RWPE1 (cell line): Measurements from ENCODE around the gene S100A9.
A peak's percentile ranks its signal among the peaks of the same experiment; 100 is the strongest.

Experiments used
- CTCF ChIA-PET: fragments of 350-600 bp; sonication (Branson Sonifier 250); formaldehyde crosslinking; extraction: SDS; loops from one replicate; lab custom pipeline; 2021; lab: Yijun Ruan, JAX
- POLR2A ChIA-PET: fragments of 400-600 bp; formaldehyde crosslinking; extraction: SDS; loops from one replicate; lab custom pipeline; 2020; ENCODE audit warnings: antibody characterized with exemption; ENCODE audit not compliant: low non-redundant PET; lab: Yijun Ruan, JAX
- DNase-seq: peaks from one replicate; pipeline ENCODE4 v3.0.0; 2012; ENCODE audit warnings: low spot score
- H3K27ac ChIP-seq: fragments of 450-650 bp; 2 replicates; pipeline ENCODE4 v1.5.1; 2017
- TF ChIP-seq, protein P1 (sequence below): fragments of 450-650 bp; conservative IDR thresholded peaks from 2 replicates; pipeline ENCODE4 v1.5.1; 2017; ENCODE audit warnings: low read depth, mild to moderate bottlenecking

The S100A9 gene

DNA sequence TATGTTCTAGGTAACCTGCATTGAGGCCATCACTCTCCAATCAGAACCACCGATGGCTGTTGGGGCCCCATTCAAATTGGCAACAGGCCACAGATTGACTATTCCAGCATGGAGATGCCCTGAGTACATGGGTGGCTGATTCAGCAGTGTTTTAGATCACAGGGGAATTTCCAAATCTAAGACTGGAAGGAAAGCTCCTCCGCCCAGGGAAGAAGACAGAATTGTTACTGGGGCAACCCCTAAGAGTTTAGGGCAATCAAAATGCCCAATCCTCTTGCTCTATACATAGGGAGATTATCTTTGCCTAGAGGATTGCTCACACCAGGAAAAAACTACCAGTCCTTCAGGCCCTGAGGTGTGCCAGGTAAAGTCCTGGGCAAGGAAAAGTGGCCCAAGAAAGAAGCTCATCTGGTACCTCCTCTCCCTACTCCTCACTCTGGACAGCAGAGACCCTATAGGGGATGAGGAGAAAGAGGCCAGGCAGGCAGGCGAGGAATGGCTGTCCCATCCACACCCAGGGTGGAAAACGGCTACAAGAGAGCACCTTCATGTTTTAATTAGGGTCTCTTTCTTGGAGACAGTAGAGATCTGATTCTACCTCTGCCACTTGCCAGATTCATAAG, 27.4 kb downstream of the S100A9 start:
- POLR2A ChIA-PET, result no interaction called here
- DNase-seq, result no peak
- TF ChIP-seq, protein P1, sequence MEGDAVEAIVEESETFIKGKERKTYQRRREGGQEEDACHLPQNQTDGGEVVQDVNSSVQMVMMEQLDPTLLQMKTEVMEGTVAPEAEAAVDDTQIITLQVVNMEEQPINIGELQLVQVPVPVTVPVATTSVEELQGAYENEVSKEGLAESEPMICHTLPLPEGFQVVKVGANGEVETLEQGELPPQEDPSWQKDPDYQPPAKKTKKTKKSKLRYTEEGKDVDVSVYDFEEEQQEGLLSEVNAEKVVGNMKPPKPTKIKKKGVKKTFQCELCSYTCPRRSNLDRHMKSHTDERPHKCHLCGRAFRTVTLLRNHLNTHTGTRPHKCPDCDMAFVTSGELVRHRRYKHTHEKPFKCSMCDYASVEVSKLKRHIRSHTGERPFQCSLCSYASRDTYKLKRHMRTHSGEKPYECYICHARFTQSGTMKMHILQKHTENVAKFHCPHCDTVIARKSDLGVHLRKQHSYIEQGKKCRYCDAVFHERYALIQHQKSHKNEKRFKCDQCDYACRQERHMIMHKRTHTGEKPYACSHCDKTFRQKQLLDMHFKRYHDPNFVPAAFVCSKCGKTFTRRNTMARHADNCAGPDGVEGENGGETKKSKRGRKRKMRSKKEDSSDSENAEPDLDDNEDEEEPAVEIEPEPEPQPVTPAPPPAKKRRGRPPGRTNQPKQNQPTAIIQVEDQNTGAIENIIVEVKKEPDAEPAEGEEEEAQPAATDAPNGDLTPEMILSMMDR, result no peak
- peak overlapping the region; percentile 60 for H3K27ac ChIP-seq
- CTCF ChIA-PET, result interaction anchor here (0.6 to 1.2 kb wide), 2 partner anchors 12 to 16 kb away, joined by 3 read pairs; no protein-coding TSS in a partner anchor

DNA sequence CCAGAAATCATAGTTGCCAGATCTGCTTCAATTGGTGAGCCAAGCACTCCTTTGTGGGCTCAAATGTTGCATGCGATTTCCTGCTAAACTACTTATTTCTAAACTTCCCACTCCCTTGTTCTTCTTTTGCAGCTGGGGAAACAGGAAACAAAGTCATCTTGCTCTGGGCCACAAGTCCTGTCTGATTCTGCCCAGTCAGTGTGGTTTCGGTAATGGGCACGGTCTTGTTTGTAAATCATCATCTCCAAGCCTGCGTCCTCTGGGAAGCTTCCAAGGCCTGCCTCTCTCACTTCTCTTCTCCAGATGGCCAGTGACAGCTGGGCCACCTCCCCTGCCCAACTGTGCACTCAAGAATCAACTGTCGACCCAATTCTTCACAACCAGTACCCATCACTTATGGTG, 28.8 kb downstream of the S100A9 start:
- ChIA-PET CTCF (no interaction called here), POLR2A (no interaction called here)
- no peak for DNase-seq

DNA sequence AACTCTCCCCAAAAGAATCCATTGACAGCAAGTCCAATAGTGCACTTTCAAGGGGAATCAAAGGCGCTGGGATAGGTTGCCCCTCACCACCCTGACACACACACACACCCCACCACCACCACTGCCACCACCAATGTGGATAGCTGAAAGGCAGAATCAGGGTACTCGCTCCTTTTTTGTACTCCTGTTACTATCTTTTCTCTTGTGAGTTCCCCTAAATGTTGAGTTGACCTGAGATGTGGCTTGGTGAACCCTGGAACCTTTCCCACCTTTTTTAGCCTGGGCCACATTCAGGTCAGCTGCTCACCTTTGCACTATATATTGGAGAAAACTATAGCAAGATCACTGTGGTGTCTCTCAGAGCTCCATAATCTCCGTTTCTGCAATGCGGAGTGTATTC, 29.3 kb downstream of the S100A9 start:
- TF ChIP-seq, protein P1, result no peak
- H3K27ac ChIP-seq, result peak overlapping the region; percentile 86
- POLR2A ChIA-PET, result no interaction called here
- DNase-seq, result no peak
- CTCF ChIA-PET, result no interaction called here

More for the DNA sequence above, 28.8 kb downstream of the S100A9 start:
- TF ChIP-seq, protein P1, result no peak
- peak overlapping the region; percentile 86 for H3K27ac ChIP-seq

DNA sequence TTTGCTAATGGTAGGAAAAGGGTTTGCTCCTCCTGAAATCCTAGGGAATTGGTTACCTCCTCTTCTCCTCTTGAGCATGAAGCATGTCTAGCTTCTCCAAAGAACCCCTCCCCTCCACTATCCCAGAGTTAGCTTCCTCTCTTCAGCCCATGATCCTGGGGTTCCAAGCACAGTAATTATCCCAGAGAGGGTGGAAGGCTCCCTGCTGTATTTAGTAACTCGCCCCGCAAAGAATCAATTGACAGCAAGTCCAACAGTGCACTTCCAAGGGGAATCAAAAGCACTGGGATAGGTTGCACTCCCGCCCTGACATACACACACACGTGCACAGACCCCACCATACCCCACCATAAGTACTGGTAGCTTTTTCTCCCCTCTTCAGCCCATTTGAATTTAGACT, 30.1 kb downstream of the S100A9 start:
- ChIA-PET CTCF (no interaction called here), POLR2A (no interaction called here)
- TF ChIP-seq, protein P1, result no peak
- H3K27ac ChIP-seq, result peak overlapping the region; percentile 18; the same call in 1 of the 2 replicates
- no peak for DNase-seq

DNA sequence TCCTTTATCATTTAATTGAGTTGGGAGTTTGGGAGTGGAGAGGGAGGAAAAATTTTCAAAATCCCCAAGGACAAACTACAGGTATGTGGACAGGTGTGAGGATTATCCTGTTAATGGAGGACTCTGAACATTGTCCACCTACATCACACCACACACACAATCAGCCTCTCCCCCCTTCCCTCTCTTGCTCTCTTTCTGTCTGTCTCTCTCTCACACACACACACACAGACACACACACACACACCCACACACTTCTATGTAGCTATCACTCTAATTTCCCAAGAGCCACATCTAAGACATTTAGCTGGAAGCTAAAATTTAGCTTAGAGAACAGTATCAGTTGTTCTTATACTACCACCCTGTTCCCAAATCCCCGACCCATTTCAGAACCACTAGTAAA, 31.7 kb downstream of the S100A9 start:
- POLR2A ChIA-PET, result no interaction called here

DNA sequence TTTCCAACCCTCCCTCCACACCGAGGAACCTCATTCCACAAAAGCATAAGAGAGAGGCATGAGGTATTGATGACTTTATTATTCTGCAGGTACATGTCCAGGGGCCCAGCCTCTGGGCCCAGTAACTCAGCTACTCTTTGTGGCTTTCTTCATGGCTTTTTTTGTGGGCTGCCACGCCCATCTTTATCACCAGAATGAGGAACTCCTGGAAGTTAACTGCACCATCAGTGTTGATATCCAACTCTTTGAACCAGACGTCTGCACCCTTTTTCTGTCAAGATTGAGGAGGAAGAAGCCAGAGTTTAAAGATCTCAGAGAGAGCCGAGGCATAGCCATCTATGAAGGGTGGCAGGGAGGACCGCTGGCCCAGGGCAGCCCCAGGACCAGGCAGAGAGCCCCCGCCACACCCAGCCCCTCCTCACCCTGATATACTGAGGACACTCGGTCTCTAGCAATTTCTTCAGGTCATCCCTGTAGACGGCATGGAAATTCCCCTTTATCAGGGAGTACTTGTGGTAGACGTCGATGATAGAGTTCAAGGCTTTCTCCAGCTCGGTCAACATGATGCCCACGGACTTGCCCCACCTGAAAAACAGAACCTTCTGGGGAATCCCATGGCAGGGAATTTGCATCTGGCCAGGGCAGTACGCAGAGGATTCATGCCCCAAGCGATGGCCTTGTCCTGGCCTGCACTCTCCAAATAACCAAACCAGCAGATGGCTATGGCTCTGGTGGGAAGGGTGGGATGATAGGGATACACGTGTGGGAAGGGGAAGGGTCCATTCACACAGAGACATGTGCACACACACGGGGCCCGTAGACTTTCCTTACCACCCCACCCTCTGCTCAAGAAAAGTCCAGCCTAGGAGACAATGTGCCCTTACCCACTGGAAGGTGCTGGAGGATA, 32.6 kb downstream of the S100A9 start:
- no peak for DNase-seq
- H3K27ac ChIP-seq, result peak overlapping the region; percentile 82
- POLR2A ChIA-PET, result no interaction called here
- TF ChIP-seq, protein P1, result no peak
- CTCF ChIA-PET, result interaction anchor here (0.5 to 1.4 kb wide), 5 partner anchors 33 to 89 kb away, joined by 3 to 8 read pairs (median 3); partner anchors contain the start of gene S100A9

More for the DNA sequence above, 31.7 kb downstream of the S100A9 start:
- CTCF ChIA-PET, result no interaction called here
- TF ChIP-seq, protein P1, result no peak
- H3K27ac ChIP-seq, result no peak overlapping the region
- no peak for DNase-seq
